GM23338 (cell line): ENCODE measurements around the gene RPL10. TPM values are rescaled to one million over a fixed set of nuclear protein-coding genes. Genes with fewer than 3 reads are reported as not detected.
A peak's percentile ranks its signal among the peaks of the same experiment; 100 is the strongest.

ENCODE experiments used
- ATAC-seq: fragments of 200-7000 bp; cut with Tn5 transposase; 3 replicates; pipeline ENCODE4 v1.9.1; 2020
- DNase-seq: peaks from one replicate; pipeline ENCODE4 v3.0.0-alpha.2; 2015; ENCODE audit warnings: low spot score
- H2AFZ ChIP-seq: fragments of 200-600 bp; sonication (generic); 2 replicates; pipeline ENCODE4 v1.8.0; 2016; ENCODE audit warnings: antibody characterized with exemption, mild to moderate bottlenecking, moderate library complexity
- H3F3A ChIP-seq: fragments of 200-600 bp; sonication (generic); replicated peaks from 2 replicates; pipeline ENCODE4 v1.8.0; 2017; ENCODE audit warnings: antibody characterized with exemption, mixed run types, low read depth
- H3K27ac ChIP-seq: fragments of 200-600 bp; sonication (generic); 2 replicates; pipeline ENCODE4 v1.6.1; 2016; ENCODE audit warnings: low read depth
- H3K27me3 ChIP-seq: fragments of 200-600 bp; sonication (generic); 2 replicates; pipeline ENCODE4 v1.8.0; 2016; ENCODE audit warnings: mild to moderate bottlenecking, mixed run types, moderate library complexity; ENCODE audit not compliant: insufficient read depth
- H3K36me3 ChIP-seq: fragments of 200-600 bp; sonication (generic); 2 replicates; pipeline ENCODE4 v1.8.0; 2016; ENCODE audit warnings: mild to moderate bottlenecking; ENCODE audit not compliant: insufficient read depth
- H3K4me1 ChIP-seq: fragments of 200-600 bp; sonication (generic); 2 replicates; pipeline ENCODE4 v1.8.0; 2016; ENCODE audit warnings: mild to moderate bottlenecking, moderate library complexity; ENCODE audit not compliant: insufficient read depth
- H3K4me2 ChIP-seq: fragments of 200-600 bp; sonication (generic); 2 replicates; pipeline ENCODE4 v1.7.1; 2017; ENCODE audit warnings: mixed run types
- H3K4me3 ChIP-seq: fragments of 200-600 bp; sonication (generic); 2 replicates; pipeline ENCODE4 v1.6.1; 2016; ENCODE audit warnings: mixed run types
- H3K79me2 ChIP-seq: fragments of 200-600 bp; sonication (generic); replicated peaks from 2 replicates; pipeline ENCODE4 v1.8.0; 2017; ENCODE audit warnings: mild to moderate bottlenecking; ENCODE audit not compliant: insufficient read depth
- H3K9me2 ChIP-seq: fragments of 200-600 bp; sonication (generic); 2 replicates; pipeline ENCODE4 v1.8.0; 2017; ENCODE audit not compliant: insufficient read depth
- H4K20me1 ChIP-seq: fragments of 200-600 bp; sonication (generic); replicated peaks from 2 replicates; pipeline ENCODE4 v1.8.0; 2017; ENCODE audit warnings: mild to moderate bottlenecking; ENCODE audit not compliant: insufficient read depth
- H3K27ac Mint-ChIP-seq: 2 replicates; pipeline ENCODE4 v1.8.0; 2020; ENCODE audit warnings: inconsistent platforms, mild to moderate bottlenecking, moderate library complexity, mixed read lengths
- H3K27me3 Mint-ChIP-seq: 3 replicates; pipeline ENCODE4 v1.8.0; 2022; ENCODE audit warnings: low read depth, mild to moderate bottlenecking, moderate library complexity, mixed read lengths, inconsistent platforms; ENCODE audit not compliant: insufficient read depth, poor library complexity
- H3K36me3 Mint-ChIP-seq: 3 replicates; pipeline ENCODE4 v1.8.0; 2021; ENCODE audit warnings: low read depth, mild to moderate bottlenecking, inconsistent platforms, moderate library complexity, mixed read lengths
- H3K4me1 Mint-ChIP-seq: 3 replicates; pipeline ENCODE4 v1.8.0; 2020; ENCODE audit warnings: mild to moderate bottlenecking, inconsistent platforms, mixed read lengths
- H3K4me3 Mint-ChIP-seq: 3 replicates; pipeline ENCODE4 v1.8.0; 2021; ENCODE audit warnings: moderate library complexity, mild to moderate bottlenecking, inconsistent platforms, mixed read lengths
- H3K9me3 Mint-ChIP-seq: 3 replicates; pipeline ENCODE4 v1.8.0; 2020; ENCODE audit warnings: moderate library complexity, mild to moderate bottlenecking, inconsistent platforms, mixed read lengths
- JUNB ChIP-seq: IDR thresholded peaks from one replicate; pipeline ENCODE4 v1.6.1; 2016; ENCODE audit warnings: antibody characterized with exemption; ENCODE audit not compliant: unreplicated experiment
- POLR2AphosphoS5 ChIP-seq: IDR thresholded peaks from 2 replicates; pipeline ENCODE4 v1.6.1; 2016; ENCODE audit warnings: antibody characterized with exemption, low read depth
- ZNF114 ChIP-seq: fragments of 250-450 bp; sonication (Bioruptor Pico); IDR thresholded peaks from 2 replicates; pipeline ENCODE4 v1.5.0; 2020; ENCODE audit warnings: mild to moderate bottlenecking, moderate library complexity
- polyA plus RNA-seq: library from polyadenylated mRNA; unstranded; fragments of >200 nt; fragmentation: Nextera tagmentation; extraction: Ambion mirVana; gene quantifications from 2 replicates; pipeline ENCODE4 v1.2.1, GENCODE V29; 2016
- total RNA-seq: library from RNA; depleted of rRNA; stranded (reverse); fragments of >200 nt; shearing (Covaris generic); gene quantifications from 2 replicates; pipeline ENCODE4 v1.2.3, GENCODE V29; 2014
- TF ChIP-seq, protein P1 (sequence below), 2 experiments: fragments of 200-600 bp in 1 of 2; sonication (generic) in 1 of 2; conservative IDR thresholded peaks; 2 replicates each; pipeline versions ENCODE4 v1.5.1 to v1.6.1; 2016 to 2017; ENCODE audit warnings: antibody characterized with exemption in 2 of 2, low read depth in 2 of 2, mild to moderate bottlenecking in 2 of 2, moderate library complexity in 1 of 2

The RPL10 gene
- total and polyA plus RNA-seq, 2 experiments from 2014 or later: 1,696 to 4,929 TPM

DNA sequence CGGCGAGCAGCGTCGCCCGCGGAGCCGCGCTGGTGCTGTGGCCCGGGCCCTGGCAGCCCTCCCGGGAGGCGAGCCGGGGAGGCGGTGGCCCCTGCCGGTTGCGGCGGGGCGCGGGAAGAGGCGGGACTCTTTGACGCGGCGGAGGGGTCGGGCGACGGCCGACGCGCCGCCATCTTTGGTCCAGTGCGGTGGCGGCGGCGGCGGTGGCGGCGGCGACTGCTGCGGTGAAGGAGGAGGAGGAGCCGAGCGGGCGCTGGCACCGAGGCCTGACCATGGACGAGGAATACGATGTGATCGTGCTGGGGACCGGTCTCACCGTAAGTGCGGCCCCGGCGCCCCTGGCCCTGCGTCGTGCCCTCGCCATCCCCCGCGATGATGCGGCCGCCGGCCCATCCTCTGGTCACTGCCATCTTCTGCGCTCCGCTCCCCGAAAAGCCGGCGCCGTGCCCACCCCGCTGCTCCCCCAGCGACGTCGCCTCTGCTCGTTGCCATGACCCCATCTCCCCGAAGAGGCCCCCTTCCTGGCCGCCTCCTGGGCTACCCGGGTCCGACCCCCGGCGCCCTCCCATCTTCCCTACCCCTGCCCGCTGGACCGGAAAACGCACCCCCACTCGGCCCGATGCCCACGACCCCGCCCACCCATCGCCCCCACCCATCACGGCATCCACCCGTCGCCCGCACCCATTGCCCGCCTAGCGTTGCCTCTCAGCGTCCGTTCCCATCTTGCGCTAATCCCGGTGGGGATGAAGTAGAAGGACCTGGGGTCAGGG is 39.0 kb downstream of the RPL10 start, which contains the start of gene GDI1:
GDI1 (plus strand) TSS at position 172 of the 770 bp plus-strand sequence; CDS start at position 273, 101 bp downstream.
- H3K36me3 ChIP-seq: no peaks in the 10 kb centered on the region
- Mint-ChIP-seq H3K27me3 (peaks cover 2% of the 10 kb centered on the region), H3K4me3 (peak within 1 kb of the TSS; percentile 85), H3K27ac (peak within 1 kb of the TSS; percentile 74; the same call in 1 of the 2 replicates), H3K36me3 (peaks cover 34% of the 10 kb centered on the region), H3K4me1 (peaks cover 16% of the 10 kb centered on the region), H3K9me3 (no peaks in the 10 kb centered on the region)
- TF ChIP-seq JUNB (no peak), POLR2AphosphoS5 (peak; percentile 41; the same call in 1 of the 2 replicates)
- H3K4me2 ChIP-seq: peak within 1 kb of the TSS; percentile 77
- ATAC-seq (peak; percentile 55), DNase-seq (peak; percentile 54)
- peak within 1 kb of the TSS; percentile 60 for H3K4me3 ChIP-seq
- peaks cover 13% of the 10 kb centered on the region for H3K79me2 ChIP-seq
- H2AFZ ChIP-seq: no peak within 1 kb of the TSS
- no peaks in the 10 kb centered on the region for H3K4me1 ChIP-seq
- no peak within 1 kb of the TSS for H3K27ac ChIP-seq
- no peaks in the 10 kb centered on the region for H3K9me2 ChIP-seq
- no peaks in the 10 kb centered on the region for H4K20me1 ChIP-seq
- H3K27me3 ChIP-seq: no peaks in the 10 kb centered on the region
- H3F3A ChIP-seq: no peaks in the 10 kb centered on the region

DNA sequence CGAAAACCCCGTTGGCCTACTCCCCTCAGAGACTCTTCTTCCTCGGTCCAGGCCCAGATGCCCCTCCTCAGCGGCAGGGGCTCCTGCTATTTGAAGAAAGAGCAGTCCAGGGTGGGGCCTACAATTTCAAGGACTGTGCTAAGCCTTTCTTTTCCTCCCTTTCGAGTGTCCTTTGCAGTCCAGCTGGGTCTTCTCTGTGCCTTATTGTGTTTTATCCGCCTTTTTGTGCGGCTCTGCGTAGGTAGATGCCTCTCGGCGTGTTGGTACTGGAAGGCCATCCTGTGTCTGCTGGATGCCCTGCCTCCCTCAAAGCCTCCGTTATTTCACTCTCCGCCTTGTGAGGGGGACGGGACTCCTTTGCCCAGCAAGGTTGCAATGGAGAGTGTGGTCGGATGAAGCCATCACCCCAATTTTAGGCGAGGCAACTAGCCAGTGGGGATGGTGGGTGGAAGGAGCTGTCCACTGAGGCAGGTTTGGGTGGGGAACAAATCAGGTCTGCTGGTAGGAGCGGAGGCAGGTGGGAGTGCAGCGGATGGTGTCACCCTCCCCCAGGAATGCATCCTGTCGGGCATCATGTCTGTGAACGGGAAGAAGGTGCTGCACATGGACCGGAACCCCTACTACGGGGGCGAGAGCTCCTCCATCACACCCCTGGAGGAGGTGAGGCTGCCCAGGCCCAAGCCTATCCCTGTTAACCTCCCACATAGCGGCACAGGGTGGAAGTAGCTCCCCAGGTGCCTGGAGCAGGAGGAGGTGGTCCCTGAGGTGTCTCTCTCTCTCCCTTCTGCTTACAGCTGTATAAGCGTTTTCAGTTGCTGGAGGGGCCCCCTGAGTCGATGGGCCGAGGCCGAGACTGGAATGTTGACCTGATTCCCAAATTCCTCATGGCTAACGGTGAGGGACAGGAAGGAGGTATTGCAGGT is 40.1 kb downstream of the RPL10 start:
- peak overlapping the region; percentile 60 for H3K4me3 ChIP-seq
- Mint-ChIP-seq H3K9me3 (no peaks in the 10 kb centered on the region), H3K27me3 (peaks cover 4% of the 10 kb centered on the region), H3K36me3 (peaks cover 31% of the 10 kb centered on the region), H3K4me3 (peak overlapping the region; percentile 85), H3K4me1 (peaks cover 16% of the 10 kb centered on the region), H3K27ac (no peak overlapping the region)
- TF ChIP-seq, protein P1, sequence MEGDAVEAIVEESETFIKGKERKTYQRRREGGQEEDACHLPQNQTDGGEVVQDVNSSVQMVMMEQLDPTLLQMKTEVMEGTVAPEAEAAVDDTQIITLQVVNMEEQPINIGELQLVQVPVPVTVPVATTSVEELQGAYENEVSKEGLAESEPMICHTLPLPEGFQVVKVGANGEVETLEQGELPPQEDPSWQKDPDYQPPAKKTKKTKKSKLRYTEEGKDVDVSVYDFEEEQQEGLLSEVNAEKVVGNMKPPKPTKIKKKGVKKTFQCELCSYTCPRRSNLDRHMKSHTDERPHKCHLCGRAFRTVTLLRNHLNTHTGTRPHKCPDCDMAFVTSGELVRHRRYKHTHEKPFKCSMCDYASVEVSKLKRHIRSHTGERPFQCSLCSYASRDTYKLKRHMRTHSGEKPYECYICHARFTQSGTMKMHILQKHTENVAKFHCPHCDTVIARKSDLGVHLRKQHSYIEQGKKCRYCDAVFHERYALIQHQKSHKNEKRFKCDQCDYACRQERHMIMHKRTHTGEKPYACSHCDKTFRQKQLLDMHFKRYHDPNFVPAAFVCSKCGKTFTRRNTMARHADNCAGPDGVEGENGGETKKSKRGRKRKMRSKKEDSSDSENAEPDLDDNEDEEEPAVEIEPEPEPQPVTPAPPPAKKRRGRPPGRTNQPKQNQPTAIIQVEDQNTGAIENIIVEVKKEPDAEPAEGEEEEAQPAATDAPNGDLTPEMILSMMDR (conservative IDR thresholded peaks at IDR 0.05; ENCODE audit: low read depth in 2 of 2): no peak
- no peaks in the 10 kb centered on the region for H3K4me1 ChIP-seq
- H2AFZ ChIP-seq: no peak overlapping the region
- no peak overlapping the region for H3K27ac ChIP-seq
- ATAC-seq (no peak), DNase-seq (no peak)
- H3K4me2 ChIP-seq: peak overlapping the region; percentile 76
- no peaks in the 10 kb centered on the region for H3K9me2 ChIP-seq
- H3K79me2 ChIP-seq: peaks cover 13% of the 10 kb centered on the region
- H3K36me3 ChIP-seq: no peaks in the 10 kb centered on the region
- H4K20me1 ChIP-seq: no peaks in the 10 kb centered on the region
- no peaks in the 10 kb centered on the region for H3F3A ChIP-seq
- no peaks in the 10 kb centered on the region for H3K27me3 ChIP-seq

DNA sequence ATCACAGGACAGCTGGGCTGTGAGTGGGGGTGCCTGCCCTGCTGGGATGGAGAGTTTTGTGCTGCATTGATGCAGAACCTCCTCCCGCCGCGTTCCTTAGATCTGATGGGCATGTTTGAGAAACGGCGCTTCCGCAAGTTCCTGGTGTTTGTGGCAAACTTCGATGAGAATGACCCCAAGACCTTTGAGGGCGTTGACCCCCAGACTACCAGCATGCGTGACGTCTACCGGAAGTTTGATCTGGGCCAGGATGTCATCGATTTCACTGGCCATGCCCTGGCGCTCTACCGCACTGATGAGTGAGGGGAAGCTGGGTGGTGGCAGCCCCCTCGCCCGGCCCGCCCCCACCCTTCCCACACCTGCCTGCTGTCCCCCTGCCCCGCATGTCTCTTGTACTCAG is 41.7 kb downstream of the RPL10 start:
- no peak for TF ChIP-seq ZNF114 (CRISPR knock-in tag)
- no peak for ATAC-seq

More for the DNA sequence above, 41.7 kb downstream of the RPL10 start:
- Histone ChIP-seq H3K4me3 (no peak overlapping the region), H3K4me1 (0 out of 2 replicates have a peak, but pooled peaks cover 3% of the 10 kb centered on the region), H3K27ac (no peak overlapping the region), H4K20me1 (no peaks in the 10 kb centered on the region), H2AFZ (no peak overlapping the region), H3K79me2 (peaks cover 13% of the 10 kb centered on the region), H3K9me2 (no peaks in the 10 kb centered on the region), H3K36me3 (no peaks in the 10 kb centered on the region), H3K27me3 (no peaks in the 10 kb centered on the region), H3K4me2 (no peak overlapping the region), H3F3A (no peaks in the 10 kb centered on the region)
- Mint-ChIP-seq H3K27me3 (peaks cover 7% of the 10 kb centered on the region), H3K27ac (no peak overlapping the region), H3K4me1 (peaks cover 16% of the 10 kb centered on the region), H3K36me3 (peaks cover 24% of the 10 kb centered on the region; the same call in 2 of the 3 replicates), H3K9me3 (no peaks in the 10 kb centered on the region), H3K4me3 (no peak overlapping the region)
- DNase-seq: no peak
